Loucy (cell line): Measurements from ENCODE around the gene CCDC39.

Experiments
- H2AFZ ChIP-seq: fragments of 200-600 bp; sonication (generic); 2 replicates; pipeline ENCODE4 v1.6.0; 2016; ENCODE audit warnings: antibody characterized with exemption, mild to moderate bottlenecking, low read length, moderate library complexity
- H3F3A ChIP-seq: fragments of 200-600 bp; 2 replicates; pipeline ENCODE4 v1.6.0; 2016; ENCODE audit warnings: antibody characterized with exemption, low read depth, mild to moderate bottlenecking
- H3K27me3 ChIP-seq: fragments of 200-600 bp; sonication (generic); 2 replicates; pipeline ENCODE4 v1.6.1; 2014; ENCODE audit warnings: low read length, mild to moderate bottlenecking; ENCODE audit not compliant: insufficient read depth, poor library complexity, severe bottlenecking
- H3K36me3 ChIP-seq: fragments of 200-600 bp; sonication (generic); 2 replicates; pipeline ENCODE4 v1.6.1; 2016; ENCODE audit warnings: low read length; ENCODE audit not compliant: insufficient read depth
- H3K4me1 ChIP-seq: fragments of 200-600 bp; sonication (generic); 2 replicates; pipeline ENCODE4 v1.5.1; 2014; ENCODE audit warnings: low read length, mild to moderate bottlenecking; ENCODE audit not compliant: insufficient read depth, poor library complexity, severe bottlenecking
- H3K4me2 ChIP-seq: fragments of 200-600 bp; sonication (generic); 2 replicates; pipeline ENCODE4 v1.6.0; 2014; ENCODE audit warnings: antibody characterized with exemption, low read length, low read depth, mild to moderate bottlenecking; ENCODE audit not compliant: poor library complexity, severe bottlenecking
- H3K4me3 ChIP-seq: fragments of 200-600 bp; sonication (generic); 2 replicates; pipeline ENCODE4 v1.5.1; 2014; ENCODE audit warnings: low read length, mild to moderate bottlenecking, mixed read lengths; ENCODE audit not compliant: poor library complexity, severe bottlenecking
- H3K79me2 ChIP-seq: fragments of 200-600 bp; sonication (generic); 2 replicates; pipeline ENCODE4 v1.6.1; 2014; ENCODE audit warnings: low read length; ENCODE audit not compliant: insufficient read depth
- H3K9ac ChIP-seq: fragments of 200-600 bp; sonication (generic); 2 replicates; pipeline ENCODE4 v1.6.0; 2014; ENCODE audit warnings: mild to moderate bottlenecking, low read depth, low read length, moderate library complexity; ENCODE audit not compliant: poor library complexity, severe bottlenecking
- H3K9me2 ChIP-seq: fragments of 200-600 bp; sonication (generic); replicated peaks from 2 replicates; pipeline ENCODE4 v1.6.1; 2016; ENCODE audit warnings: low read depth, low read length, mixed read lengths
- H3K9me3 ChIP-seq: fragments of 200-600 bp; sonication (generic); 2 replicates; pipeline ENCODE4 v1.6.1; 2014; ENCODE audit warnings: mild to moderate bottlenecking, antibody characterized with exemption, low read length, low read depth; ENCODE audit not compliant: insufficient read depth
- H4K20me1 ChIP-seq: fragments of 200-600 bp; sonication (generic); 2 replicates; pipeline ENCODE4 v1.6.0; 2014; ENCODE audit warnings: antibody characterized with exemption, low read length, mild to moderate bottlenecking; ENCODE audit not compliant: insufficient read depth, poor library complexity, severe bottlenecking
- EZH2phosphoT487 ChIP-seq: fragments of 200-600 bp; IDR thresholded peaks from 2 replicates; pipeline ENCODE4 v1.6.1; 2018; ENCODE audit warnings: antibody characterized with exemption, mild to moderate bottlenecking, moderate library complexity, borderline replicate concordance
- TF ChIP-seq, protein P1 (sequence below): fragments of 200-600 bp; sonication (generic); conservative IDR thresholded peaks from 2 replicates; pipeline ENCODE4 v1.5.1; 2014; ENCODE audit warnings: mild to moderate bottlenecking, antibody characterized with exemption, low read length

Gene CCDC39

DNA sequence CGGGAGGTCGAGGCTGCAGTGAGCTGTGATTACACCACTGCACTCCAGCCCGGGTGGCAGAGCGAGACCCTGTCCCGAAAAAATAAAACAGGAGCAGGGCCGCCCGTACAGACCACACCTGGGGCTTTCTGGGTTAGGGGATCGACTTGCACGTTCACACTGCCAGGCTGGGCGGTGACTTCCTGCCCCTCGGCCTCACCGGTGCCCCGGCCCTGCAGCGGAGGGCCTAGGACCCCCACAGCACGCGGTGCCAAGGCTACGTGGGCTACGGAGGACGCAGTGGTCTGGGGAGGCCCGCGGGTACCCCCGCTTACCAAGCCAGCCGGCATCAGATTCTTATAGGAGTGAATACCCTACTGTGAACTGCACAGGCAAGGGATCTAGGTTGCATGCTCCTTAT lies 88.9 kb downstream of the CCDC39 start:
- no peaks in the 10 kb centered on the region for H3K27me3 ChIP-seq
- no peak overlapping the region for H3K4me3 ChIP-seq
- H3K9me2 ChIP-seq, result no peaks in the 10 kb centered on the region
- no peaks in the 10 kb centered on the region for H3F3A ChIP-seq
- no peaks in the 10 kb centered on the region for H3K4me1 ChIP-seq
- H2AFZ ChIP-seq, result no peak overlapping the region
- no peaks in the 10 kb centered on the region for H3K36me3 ChIP-seq
- H3K4me2 ChIP-seq, result no peak overlapping the region
- TF ChIP-seq, protein P1, sequence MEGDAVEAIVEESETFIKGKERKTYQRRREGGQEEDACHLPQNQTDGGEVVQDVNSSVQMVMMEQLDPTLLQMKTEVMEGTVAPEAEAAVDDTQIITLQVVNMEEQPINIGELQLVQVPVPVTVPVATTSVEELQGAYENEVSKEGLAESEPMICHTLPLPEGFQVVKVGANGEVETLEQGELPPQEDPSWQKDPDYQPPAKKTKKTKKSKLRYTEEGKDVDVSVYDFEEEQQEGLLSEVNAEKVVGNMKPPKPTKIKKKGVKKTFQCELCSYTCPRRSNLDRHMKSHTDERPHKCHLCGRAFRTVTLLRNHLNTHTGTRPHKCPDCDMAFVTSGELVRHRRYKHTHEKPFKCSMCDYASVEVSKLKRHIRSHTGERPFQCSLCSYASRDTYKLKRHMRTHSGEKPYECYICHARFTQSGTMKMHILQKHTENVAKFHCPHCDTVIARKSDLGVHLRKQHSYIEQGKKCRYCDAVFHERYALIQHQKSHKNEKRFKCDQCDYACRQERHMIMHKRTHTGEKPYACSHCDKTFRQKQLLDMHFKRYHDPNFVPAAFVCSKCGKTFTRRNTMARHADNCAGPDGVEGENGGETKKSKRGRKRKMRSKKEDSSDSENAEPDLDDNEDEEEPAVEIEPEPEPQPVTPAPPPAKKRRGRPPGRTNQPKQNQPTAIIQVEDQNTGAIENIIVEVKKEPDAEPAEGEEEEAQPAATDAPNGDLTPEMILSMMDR, result no peak
- TF ChIP-seq EZH2phosphoT487, result no peak
- H3K79me2 ChIP-seq, result no peaks in the 10 kb centered on the region
- H3K9me3 ChIP-seq, result no peaks in the 10 kb centered on the region
- H4K20me1 ChIP-seq, result no peaks in the 10 kb centered on the region
- no peak overlapping the region for H3K9ac ChIP-seq

DNA sequence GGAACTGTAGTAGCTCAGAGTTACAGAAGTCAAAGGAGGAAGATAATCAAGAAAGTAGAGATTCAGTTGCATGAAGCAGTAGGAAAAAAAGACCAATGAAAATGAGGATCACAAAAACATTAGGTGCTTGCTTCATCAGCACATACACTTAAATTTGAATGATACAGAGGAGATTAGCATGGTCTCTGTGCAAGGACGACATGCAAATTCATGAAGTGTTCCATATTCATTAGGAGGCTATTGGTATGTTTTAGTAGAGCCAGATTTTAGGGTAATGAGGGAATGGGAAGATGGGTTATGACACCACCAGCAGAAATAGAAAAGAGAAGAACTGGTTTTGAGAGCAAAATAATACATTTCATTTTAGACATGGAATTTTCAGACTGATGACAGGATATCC lies 98.4 kb downstream of the CCDC39 start:
- no peak for TF ChIP-seq EZH2phosphoT487
- TF ChIP-seq, protein P1, result no peak
- H3K27me3 ChIP-seq, result no peaks in the 10 kb centered on the region
- no peaks in the 10 kb centered on the region for H3K36me3 ChIP-seq
- no peaks in the 10 kb centered on the region for H3K9me3 ChIP-seq
- no peaks in the 10 kb centered on the region for H3K4me1 ChIP-seq
- H3F3A ChIP-seq, result no peaks in the 10 kb centered on the region
- H3K79me2 ChIP-seq, result no peaks in the 10 kb centered on the region
- no peaks in the 10 kb centered on the region for H4K20me1 ChIP-seq
- H3K9ac ChIP-seq, result no peak overlapping the region
- no peak overlapping the region for H3K4me2 ChIP-seq
- H2AFZ ChIP-seq, result no peak overlapping the region
- no peak overlapping the region for H3K4me3 ChIP-seq
- no peaks in the 10 kb centered on the region for H3K9me2 ChIP-seq

DNA sequence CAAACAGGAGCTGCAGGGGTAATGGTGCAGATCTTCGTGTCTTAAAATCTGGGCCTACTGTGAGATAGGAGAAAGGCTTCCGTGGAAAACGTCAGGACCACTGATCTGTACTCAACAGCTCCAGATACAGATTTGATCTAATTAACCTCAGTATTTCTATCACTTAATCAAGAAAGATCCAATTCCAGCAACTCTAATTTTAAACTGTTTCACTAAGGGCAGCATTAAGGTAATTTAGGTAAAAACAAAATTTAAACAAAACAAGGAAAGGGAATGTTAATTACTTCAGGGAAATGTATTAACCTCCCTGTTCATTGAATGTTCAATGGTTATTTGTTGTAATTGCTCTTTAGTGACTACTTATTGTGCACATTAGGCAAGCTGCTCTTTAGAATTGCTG lies 103.7 kb downstream of the CCDC39 start:
- TF ChIP-seq, protein P1, result no peak
- TF ChIP-seq EZH2phosphoT487, result no peak
- no peaks in the 10 kb centered on the region for H4K20me1 ChIP-seq
- H2AFZ ChIP-seq, result no peak overlapping the region
- no peaks in the 10 kb centered on the region for H3K27me3 ChIP-seq
- no peaks in the 10 kb centered on the region for H3K36me3 ChIP-seq
- no peaks in the 10 kb centered on the region for H3K9me2 ChIP-seq
- H3K79me2 ChIP-seq, result no peaks in the 10 kb centered on the region
- H3K4me2 ChIP-seq, result no peak overlapping the region
- H3K9ac ChIP-seq, result no peak overlapping the region
- no peaks in the 10 kb centered on the region for H3F3A ChIP-seq
- no peaks in the 10 kb centered on the region for H3K9me3 ChIP-seq
- no peaks in the 10 kb centered on the region for H3K4me1 ChIP-seq
- no peak overlapping the region for H3K4me3 ChIP-seq
